HL-60/S4 (cell line): ENCODE results near the gene PLAAT3.
"Not testable (repeated sequence)": the region's sequence is repeated elsewhere in the genome, so short reads cannot be mapped to it uniquely, and the experiment has no call there.

Experiments used
- in situ Hi-C: fragments of 300-500 bp; cut with MboI; formaldehyde crosslinking; loops from 2 replicates; pipeline ENCODE4 v1.14.3; 2022; ENCODE audit warnings: low sequenced_read_pairs

The PLAAT3 gene

DNA sequence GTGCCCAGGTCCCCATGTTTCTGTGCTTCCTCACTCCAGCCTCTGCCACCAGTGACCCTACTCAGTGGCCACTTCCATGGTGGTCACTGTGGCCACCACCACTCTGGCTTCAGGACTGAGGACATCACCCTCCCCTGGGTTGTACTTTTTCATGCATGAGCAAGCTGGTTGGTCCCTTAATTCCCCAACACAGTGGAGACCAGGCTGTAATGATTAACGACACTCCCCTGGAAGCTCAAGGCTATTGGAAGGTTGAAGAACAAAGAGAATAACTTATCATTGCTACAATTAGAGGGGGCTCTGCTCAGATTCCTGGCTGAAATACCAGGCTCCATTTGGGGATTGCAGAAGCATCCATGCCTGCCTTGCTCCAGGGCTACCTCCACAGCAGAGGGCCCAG is 67.2 kb downstream of the PLAAT3 start:
- in situ Hi-C loops: no loop called here

DNA sequence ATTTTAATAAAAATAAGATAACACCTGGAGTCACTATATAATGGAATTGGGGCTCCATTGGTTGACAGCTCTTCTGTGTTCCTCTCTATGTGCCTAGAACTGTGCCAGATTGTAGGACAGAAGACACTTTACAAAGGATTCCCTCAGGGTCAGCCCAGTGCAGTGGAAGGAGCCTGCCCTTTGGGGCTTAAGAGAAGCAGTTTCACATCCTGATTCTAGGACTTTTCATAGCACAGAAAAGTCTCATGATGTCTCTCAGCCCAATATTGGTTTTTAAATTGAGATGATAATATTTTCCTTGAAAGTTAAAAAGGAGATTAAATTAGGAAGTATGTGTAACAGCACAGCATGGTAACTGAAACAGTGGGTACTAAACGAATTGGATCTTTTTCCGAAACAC is 70.5 kb downstream of the PLAAT3 start:
- in situ Hi-C loops: no loop called here

DNA sequence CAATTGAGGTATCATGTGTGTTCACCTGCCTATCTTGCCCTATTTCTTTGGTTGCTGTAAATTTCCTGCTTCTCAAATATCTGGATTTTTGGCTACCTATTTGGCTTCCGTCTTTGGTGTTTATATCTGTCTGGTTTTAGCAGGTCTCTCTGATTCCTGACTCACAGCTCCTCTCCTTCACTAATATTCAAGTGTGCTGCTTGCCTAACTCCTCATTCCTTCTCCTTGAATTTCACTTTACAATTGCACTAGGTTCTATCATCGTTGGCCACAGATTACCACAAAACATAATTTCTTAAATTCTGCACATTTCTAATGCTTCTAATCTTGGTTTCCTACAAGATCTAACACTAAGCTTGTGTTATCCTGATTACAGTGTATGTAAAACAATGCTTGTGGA is 71.7 kb downstream of the PLAAT3 start:
- in situ Hi-C loops: not testable (repeated sequence)

GRCh38 chr11:63537293-63538101 is 76.7 kb downstream of the PLAAT3 start:
- in situ Hi-C loops: no loop called here

- in situ Hi-C loops: no loop called here
Measured at GRCh38 chr11:63536669-63537292, 77.5 kb downstream of the PLAAT3 start, which contains the start of gene PLAAT4. PLAAT4 (plus strand) TSS chr11:63536808; CDS start chr11:63536869, 61 bp downstream.

- in situ Hi-C loops: no loop called here
Measured at GRCh38 chr11:63535734-63536133, 78.5 kb downstream of the PLAAT3 start.

DNA sequence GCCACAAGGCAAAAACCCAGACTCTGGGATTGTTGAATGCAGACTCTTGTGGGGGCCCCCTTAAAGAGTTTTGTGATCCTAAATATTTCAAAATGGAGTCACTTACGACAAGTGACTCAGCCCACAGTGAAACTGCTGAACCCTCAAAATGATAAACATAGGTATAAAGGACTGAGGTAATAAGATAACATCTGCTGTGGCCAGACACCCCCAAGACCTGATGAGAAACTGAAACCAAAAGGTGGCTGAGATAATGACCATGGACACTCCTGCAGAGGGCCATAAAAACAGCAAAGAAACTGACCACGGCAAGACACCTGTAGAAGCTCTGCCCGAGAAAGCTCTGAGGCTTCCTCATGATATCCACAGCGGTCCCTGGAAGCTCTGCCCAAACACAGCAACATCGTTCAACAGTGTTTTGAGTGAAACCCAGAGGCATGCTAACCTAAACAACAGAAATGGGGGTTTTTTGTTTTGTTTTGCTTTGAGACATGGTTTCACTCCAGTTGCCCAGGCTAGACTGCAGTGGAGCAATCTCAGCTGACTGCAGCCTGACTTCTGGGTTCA is 79.3 kb downstream of the PLAAT3 start:
- in situ Hi-C loops: no loop called here

- in situ Hi-C loops: no loop called here
Measured at GRCh38 chr11:63534076-63534475, 80.2 kb downstream of the PLAAT3 start.

DNA sequence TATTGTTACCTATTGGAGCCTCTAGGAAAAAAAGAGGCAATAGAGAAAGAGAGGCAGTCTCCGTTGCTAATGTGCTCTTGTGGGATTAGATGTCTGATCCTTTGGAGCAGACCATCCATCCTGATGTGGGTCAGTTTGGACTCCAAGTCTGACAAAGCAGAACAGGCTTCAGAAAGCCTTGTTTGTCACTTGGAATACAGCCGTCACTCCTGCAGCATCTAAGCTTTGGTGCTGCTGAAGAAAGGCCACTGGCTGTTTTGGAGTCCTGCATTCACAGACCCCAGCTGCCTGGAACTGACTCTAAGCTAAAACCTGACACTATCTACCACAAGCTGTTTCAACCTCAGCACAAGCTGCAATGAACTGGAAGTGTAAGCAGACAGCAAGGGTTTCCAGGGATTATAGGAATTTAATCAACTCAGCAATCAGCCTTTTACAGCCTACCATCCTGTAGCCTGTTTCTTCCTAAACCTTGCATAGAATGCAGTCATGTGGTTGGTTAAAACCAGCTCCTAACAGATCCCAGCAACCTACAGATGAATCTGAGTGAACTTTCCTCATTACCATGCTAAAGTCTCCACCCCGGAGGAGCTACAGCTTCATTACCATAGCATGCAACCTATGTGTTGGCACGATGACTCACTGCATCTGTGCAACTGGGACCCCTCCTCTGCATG is 81.3 kb downstream of the PLAAT3 start:
- in situ Hi-C loops: no loop called here

- in situ Hi-C loops: no loop called here
Measured at GRCh38 chr11:63532117-63532516, 82.1 kb downstream of the PLAAT3 start.

DNA sequence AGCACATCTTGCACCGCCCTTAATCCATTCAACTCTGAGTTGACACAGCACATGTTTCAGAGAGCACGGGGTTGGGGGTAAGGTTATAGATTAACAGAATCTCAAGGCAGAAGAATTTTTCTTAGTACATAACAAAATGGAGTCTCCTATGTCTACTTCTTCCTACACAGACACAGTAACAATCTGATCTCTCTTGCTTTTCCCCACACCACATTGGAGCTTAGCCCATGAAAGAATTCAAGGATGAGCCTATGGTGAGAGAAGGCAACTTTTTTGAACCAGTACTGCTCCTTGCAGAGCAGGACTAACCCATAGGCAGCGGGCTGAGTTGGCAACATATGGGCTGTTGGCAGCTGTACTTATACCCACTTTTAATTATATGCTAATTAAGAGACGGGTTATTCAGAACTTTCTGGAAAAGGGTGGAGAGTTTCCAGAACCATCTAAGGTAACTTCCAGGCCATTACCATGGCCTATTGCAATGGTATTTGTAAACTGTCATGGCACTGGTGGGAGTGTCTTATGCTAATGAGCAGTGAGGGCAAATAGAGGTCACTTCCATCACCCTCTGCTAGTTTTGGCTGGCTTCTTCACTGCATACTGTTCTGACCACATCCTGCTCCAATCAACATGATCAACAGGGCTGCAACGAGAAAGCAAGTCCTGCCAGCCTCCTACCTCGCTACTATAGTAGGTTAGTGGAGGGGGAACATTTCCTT is 83.0 kb downstream of the PLAAT3 start:
- in situ Hi-C loops: not testable (repeated sequence)

DNA sequence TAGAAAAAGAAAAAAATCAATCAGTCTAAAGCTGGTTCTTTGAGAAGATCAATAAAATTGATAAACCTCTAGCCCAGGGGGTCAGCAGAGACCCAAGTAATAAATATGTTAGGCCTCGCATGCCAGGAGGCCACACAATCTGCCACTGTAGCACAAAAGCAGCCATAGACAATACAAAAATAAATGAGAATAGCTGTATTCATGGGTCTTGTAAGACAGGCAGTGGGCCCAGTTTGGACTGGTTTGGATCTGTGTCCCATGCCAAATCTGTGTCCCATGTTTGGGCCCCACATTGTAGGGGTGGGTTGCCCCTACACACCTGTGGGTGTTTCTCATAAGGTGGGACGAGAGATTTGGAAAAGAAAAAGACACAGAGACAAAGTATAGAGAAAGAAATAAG is 84.2 kb downstream of the PLAAT3 start:
- in situ Hi-C loops: no loop called here

DNA sequence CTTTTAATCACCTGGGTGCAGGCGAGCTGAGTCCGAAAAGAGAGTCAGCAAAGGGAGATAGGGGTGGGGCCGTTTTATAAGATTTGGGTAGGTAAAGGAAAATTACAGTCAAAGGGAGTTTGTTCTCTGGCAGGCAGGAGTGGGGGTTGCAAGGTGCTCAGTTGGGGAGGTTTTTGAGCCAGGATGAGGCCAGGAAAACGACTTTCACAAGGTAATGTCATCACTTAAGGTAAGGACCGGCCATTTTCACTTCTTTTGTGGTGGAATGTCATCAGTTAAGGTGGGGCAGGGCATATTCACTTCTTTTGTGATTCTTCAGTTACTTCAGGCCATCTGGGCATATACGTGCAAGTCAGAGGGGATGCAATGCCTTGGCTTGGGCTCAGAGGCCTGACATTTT is 84.9 kb downstream of the PLAAT3 start:
- in situ Hi-C loops: not testable (repeated sequence)

DNA sequence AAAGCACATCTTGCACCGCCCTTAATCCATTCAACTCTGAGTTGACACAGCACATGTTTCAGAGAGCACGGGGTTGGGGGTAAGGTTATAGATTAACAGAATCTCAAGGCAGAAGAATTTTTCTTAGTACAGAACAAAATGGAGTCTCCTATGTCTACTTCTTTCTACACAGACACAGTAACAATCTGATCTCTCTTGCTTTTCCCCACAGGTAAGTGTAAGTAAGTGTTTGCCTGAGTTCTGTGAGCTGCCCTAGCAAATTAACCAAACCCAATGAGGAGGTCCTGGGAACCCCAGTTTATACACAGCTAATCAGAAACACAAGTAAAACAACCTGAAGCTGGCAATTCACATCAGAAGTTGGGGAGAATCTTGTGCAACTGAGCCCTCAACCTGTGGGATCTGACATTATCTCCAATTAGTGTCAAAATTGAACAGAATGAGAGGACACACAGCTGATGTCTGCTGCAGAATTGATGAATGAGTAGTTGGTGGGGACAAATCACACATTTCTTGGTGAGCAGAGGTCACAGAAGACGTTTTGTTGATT is 85.4 kb downstream of the PLAAT3 start:
- in situ Hi-C loops: not testable (repeated sequence)

DNA sequence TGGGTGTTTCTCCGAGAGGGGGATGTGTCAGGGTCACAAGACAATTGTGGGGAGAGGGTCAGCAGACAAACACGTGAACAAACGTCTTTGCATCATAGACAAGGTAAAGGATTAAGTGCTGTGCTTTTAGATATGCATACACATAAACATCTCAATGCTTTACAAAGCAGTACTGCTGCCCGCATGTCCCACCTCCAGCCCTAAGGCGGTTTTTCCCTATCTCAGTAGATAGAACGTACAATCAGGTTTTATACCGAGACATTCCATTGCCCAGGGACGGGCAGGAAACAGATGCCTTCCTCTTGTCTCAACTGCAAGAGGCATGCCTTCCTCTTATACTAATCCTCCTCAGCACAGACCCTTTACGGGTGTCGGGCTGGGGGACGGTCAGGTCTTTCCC is 86.1 kb downstream of the PLAAT3 start:
- in situ Hi-C loops: not testable (repeated sequence)

DNA sequence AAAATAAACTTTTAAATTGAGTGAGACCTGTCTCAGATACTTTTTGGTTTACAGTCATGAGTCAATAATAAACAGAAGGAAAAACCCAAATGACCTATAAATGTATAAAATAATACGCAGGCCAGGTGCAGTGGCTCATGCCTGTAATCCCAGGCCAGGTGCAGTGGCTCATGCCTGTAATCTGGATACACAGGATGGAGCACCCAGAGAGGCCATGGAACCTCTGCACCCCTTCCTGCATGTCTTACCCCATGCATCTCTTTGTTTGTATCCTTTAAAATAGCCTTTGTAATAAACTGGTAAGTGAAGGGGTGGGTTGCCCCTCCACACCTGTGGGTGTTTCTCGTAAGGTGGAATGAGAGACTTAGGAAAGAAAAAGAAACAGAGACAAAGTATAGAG is 86.6 kb downstream of the PLAAT3 start:
- in situ Hi-C loops: no loop called here
